Suppressor macrophage treated with lipopolysaccharide for 4 hours (primary cell): Measurements from ENCODE around the gene PDE6B.
"Not testable (repeated sequence)": the region's sequence is repeated elsewhere in the genome, so short reads cannot be mapped to it uniquely, and the experiment has no call there.

ENCODE experiments used
- DNase-seq: peaks from one replicate; pipeline ENCODE4 v3.0.0-alpha.2; 2020

The PDE6B gene

GRCh38 chr4:687048-687970 lies 61.9 kb downstream of the PDE6B start:
- peak; percentile 96 for DNase-seq

GRCh38 chr4:687971-688853 lies 62.8 kb downstream of the PDE6B start:
- no peak for DNase-seq

- peak; percentile 43 for DNase-seq
Measured at GRCh38 chr4:688854-689681, 63.7 kb downstream of the PDE6B start, which contains the start of gene SLC49A3. SLC49A3 (minus strand) TSS chr4:689151; CDS start chr4:689127, 24 bp downstream.

- DNase-seq = no peak
Measured at GRCh38 chr4:689723-690122, 64.3 kb downstream of the PDE6B start.

GRCh38 chr4:692771-693554 lies 67.6 kb downstream of the PDE6B start:
- no peak for DNase-seq

- DNase-seq = not testable (repeated sequence)
Measured at GRCh38 chr4:694341-694940, 69.1 kb downstream of the PDE6B start.

- DNase-seq = no peak
Measured at GRCh38 chr4:699816-700580, 74.6 kb downstream of the PDE6B start.

- no peak for DNase-seq
Measured at GRCh38 chr4:700587-701264, 75.4 kb downstream of the PDE6B start.

GRCh38 chr4:702618-703048 lies 77.3 kb downstream of the PDE6B start:
- DNase-seq = no peak

GRCh38 chr4:703336-704197 lies 78.2 kb downstream of the PDE6B start:
- no peak for DNase-seq

GRCh38 chr4:704198-704891 lies 79.0 kb downstream of the PDE6B start:
- no peak for DNase-seq

GRCh38 chr4:704971-705277 lies 79.6 kb downstream of the PDE6B start:
- no peak for DNase-seq

GRCh38 chr4:705278-706082 lies 80.1 kb downstream of the PDE6B start, which contains the start of gene PCGF3:
PCGF3 (plus strand) TSS chr4:705832; CDS start chr4:733681, 27,849 bp downstream.
- DNase-seq = peak; percentile 100

GRCh38 chr4:706083-706633 lies 80.8 kb downstream of the PDE6B start:
- DNase-seq = not testable (repeated sequence)

GRCh38 chr4:706834-707598 lies 81.6 kb downstream of the PDE6B start:
- DNase-seq = no peak

- no peak for DNase-seq
Measured at GRCh38 chr4:707929-708630, 82.7 kb downstream of the PDE6B start.
